HL-60 (cell line): ENCODE data around the gene HDAC7.

Source experiments
- GABPA ChIP-seq: IDR thresholded peaks from 2 replicates; pipeline ENCODE4 v1.6.1; 2012; ENCODE audit warnings: low read depth
- POLR2AphosphoS5 ChIP-seq: IDR thresholded peaks from 2 replicates; pipeline ENCODE4 v1.6.1; 2012; ENCODE audit warnings: low read depth
- SPI1 ChIP-seq: IDR thresholded peaks from 2 replicates; pipeline ENCODE4 v1.6.1; 2012; ENCODE audit warnings: low read depth, mild to moderate bottlenecking, borderline replicate concordance
- TF ChIP-seq, protein P1 (sequence below): IDR thresholded peaks from one replicate; pipeline ENCODE4 v1.5.1; 2011; ENCODE audit warnings: low read length, control low read depth, inconsistent platforms; ENCODE audit not compliant: insufficient read depth

DNA sequence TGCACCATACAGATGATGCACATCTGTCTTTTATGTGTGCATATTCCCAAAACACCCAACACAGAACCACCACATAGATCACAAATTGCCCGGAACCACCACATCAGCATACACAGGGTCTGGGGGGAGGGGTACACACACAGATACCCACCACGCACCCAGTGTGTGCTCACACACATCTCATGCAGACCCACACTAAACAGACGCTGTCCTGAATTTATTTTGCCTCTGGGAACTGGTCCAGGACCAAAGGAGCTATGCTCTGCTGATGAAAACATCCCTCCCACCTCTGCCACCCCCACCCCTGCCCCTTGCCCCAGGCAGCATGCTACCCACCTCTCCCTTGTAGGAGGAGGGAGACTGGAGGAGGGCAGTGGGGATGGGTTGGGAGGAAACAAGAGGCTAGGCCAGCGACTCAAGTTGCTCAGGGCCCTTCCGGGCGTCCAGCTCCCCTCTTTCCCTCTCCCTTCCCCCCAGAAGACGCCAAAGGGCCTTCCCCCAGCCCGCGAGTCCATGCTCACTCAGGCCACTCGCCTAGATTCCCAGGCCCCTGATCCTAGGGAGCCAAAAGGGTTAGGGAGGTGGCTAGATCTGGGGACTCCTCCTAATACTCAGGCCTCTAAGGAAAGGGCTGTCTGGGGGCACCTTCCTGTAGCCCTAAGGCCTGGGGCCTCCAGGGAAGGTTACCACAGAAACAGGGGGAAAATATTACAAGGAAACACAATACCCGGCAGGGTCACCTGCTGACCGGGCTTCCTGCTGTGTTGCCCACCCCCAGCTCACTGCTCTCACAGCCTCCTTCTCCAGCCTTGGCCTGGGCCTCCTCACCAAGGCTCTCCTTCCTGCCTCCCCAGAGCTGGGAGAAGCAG, 3.1 kb downstream of the HDAC7 start:
- TF ChIP-seq SPI1 (no peak), POLR2AphosphoS5 (no peak), GABPA (no peak)
- TF ChIP-seq, protein P1, sequence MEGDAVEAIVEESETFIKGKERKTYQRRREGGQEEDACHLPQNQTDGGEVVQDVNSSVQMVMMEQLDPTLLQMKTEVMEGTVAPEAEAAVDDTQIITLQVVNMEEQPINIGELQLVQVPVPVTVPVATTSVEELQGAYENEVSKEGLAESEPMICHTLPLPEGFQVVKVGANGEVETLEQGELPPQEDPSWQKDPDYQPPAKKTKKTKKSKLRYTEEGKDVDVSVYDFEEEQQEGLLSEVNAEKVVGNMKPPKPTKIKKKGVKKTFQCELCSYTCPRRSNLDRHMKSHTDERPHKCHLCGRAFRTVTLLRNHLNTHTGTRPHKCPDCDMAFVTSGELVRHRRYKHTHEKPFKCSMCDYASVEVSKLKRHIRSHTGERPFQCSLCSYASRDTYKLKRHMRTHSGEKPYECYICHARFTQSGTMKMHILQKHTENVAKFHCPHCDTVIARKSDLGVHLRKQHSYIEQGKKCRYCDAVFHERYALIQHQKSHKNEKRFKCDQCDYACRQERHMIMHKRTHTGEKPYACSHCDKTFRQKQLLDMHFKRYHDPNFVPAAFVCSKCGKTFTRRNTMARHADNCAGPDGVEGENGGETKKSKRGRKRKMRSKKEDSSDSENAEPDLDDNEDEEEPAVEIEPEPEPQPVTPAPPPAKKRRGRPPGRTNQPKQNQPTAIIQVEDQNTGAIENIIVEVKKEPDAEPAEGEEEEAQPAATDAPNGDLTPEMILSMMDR: no peak
